OCI-LY1 (cell line): ENCODE measurements around the gene CLDN15.
"Not testable (repeated sequence)": the region's sequence is repeated elsewhere in the genome, so short reads cannot be mapped to it uniquely, and the experiment has no call there.

Experiments
- CTCF ChIP-seq: fragments of 200-600 bp; sonication (generic), shearing (Covaris generic); IDR thresholded peaks from 2 replicates; pipeline ENCODE4 v1.5.1; 2017; ENCODE audit warnings: mild to moderate bottlenecking, antibody characterized with exemption, low read length, moderate library complexity, mixed read lengths
- EZH2 ChIP-seq: fragments of 200-600 bp; sonication (generic), shearing (Covaris generic); IDR thresholded peaks from 2 replicates; pipeline ENCODE4 v1.8.0; 2017; ENCODE audit warnings: borderline replicate concordance, mixed run types, mild to moderate bottlenecking, antibody characterized with exemption, low read length, moderate library complexity, mixed read lengths

GRCh38 chr7:101203740-101204738 lies 33.6 kb downstream of the CLDN15 start:
- TF ChIP-seq CTCF, EZH2: not testable (repeated sequence)
